ENCODE results near the gene FYB1.

Gene FYB1

DNA sequence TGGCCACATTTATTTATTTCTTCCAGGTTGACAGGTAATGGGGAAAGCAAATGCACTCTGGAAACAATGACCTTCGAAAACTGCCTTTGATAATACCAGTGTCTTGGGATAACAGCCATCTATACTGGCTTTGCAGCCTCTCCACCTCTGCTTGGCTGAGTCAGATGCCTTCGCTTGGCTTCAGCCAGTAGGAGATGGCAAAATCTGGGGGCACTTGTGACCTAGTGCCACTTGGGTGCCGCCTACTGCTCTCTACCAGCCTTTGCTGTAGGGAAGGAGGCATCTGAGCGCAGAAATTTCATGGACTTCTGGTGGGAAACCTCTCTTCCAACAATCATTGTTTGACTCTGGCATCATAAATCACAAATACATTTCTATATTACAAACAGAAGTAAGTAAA lies 21.8 kb downstream of the FYB1 start:
- TF ChIP-seq POLR2A (IDR thresholded peaks at IDR 0.05; ENCODE audit: extremely low read depth, insufficient read length) (no peak), MYC (IDR thresholded peaks at IDR 0.05; ENCODE audit: low read depth, low read length) (no peak)
- TF ChIP-seq, protein P1, sequence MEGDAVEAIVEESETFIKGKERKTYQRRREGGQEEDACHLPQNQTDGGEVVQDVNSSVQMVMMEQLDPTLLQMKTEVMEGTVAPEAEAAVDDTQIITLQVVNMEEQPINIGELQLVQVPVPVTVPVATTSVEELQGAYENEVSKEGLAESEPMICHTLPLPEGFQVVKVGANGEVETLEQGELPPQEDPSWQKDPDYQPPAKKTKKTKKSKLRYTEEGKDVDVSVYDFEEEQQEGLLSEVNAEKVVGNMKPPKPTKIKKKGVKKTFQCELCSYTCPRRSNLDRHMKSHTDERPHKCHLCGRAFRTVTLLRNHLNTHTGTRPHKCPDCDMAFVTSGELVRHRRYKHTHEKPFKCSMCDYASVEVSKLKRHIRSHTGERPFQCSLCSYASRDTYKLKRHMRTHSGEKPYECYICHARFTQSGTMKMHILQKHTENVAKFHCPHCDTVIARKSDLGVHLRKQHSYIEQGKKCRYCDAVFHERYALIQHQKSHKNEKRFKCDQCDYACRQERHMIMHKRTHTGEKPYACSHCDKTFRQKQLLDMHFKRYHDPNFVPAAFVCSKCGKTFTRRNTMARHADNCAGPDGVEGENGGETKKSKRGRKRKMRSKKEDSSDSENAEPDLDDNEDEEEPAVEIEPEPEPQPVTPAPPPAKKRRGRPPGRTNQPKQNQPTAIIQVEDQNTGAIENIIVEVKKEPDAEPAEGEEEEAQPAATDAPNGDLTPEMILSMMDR (IDR thresholded peaks at IDR 0.05; ENCODE audit: low read depth, low read length), result no peak
- TF ChIP-seq, protein P2, sequence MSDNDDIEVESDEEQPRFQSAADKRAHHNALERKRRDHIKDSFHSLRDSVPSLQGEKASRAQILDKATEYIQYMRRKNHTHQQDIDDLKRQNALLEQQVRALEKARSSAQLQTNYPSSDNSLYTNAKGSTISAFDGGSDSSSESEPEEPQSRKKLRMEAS (IDR thresholded peaks at IDR 0.05; ENCODE audit: low read depth, low read length), result no peak
- no peak for DNase-seq (ENCODE audit: low read depth)
- no peak overlapping the region for H3K4me3 ChIP-seq (ENCODE audit: low read depth, low read length)

DNA sequence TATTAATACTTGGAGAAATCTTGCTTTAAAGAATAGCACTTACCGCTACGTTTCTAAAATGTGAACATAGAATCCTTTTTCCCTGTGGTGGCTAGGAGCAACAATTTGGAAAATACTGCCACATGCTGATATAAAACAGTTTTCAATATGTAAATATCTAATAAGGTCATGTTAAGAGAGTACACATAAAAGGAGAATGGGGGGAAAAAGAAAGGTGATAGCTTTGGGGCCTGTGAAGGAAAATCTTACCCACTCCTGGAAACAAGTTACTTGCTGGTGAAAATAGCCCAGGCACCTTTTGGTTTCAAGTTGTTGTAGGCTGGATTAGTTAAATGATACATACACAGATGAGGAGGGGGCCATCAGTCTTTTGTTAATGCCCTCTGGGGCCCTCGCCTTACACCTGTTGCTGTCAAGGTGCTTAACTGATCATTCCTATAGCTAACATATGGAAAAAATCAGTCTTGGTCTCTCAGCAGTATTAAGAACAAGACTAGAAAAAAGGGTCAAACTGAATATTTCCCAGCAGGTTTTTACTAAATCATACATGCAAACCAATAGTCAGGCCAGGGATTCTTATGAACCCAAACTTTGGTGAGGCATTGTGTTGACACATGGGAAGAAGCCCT lies 24.1 kb downstream of the FYB1 start:
- no peak for DNase-seq (ENCODE audit: low read depth)
- TF ChIP-seq POLR2A (IDR thresholded peaks at IDR 0.05; ENCODE audit: extremely low read depth, insufficient read length), result no peak
- TF ChIP-seq, protein P2 (IDR thresholded peaks at IDR 0.05; ENCODE audit: low read depth, low read length), result no peak
- no peak for TF ChIP-seq MYC (IDR thresholded peaks at IDR 0.05; ENCODE audit: low read depth, low read length)
- TF ChIP-seq, protein P1 (IDR thresholded peaks at IDR 0.05; ENCODE audit: low read depth, low read length), result no peak
- H3K4me3 ChIP-seq (ENCODE audit: low read depth, low read length), result no peak overlapping the region

DNA sequence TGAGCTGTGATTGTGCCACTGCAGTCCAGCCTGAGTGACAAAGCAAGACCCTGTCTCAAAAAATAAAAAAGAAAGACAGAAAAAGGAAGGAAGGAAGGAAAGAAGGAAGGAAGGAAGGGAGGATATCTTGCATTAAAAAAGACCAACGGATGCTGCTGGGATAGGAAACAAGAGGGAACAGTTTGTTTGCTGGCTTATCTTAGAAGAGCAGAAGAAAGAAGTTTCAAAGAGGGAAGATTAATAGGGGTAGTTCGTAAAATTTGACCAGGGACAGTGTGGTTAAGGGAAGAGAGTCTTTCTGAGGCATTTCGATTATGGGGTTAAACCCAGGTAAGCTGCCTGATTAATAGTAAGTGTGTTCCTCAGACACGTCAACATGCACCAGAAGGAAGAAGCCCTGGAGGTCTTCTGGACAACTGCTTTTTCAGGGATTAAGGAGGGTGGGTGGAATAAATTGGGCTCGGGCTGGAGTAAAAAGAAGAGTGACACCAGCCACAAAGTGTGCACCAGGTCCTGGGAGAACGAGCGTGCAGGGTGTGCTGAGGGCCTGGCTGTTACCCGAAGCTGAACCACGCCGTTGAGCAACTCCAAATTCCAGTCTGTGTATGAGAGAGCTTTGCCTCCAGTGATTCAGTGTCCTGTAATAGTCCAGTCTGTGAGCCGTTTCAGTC lies 24.8 kb downstream of the FYB1 start:
- H3K4me3 ChIP-seq (ENCODE audit: low read depth, low read length), result no peak overlapping the region
- peak; percentile 67 for DNase-seq (ENCODE audit: low read depth)

DNA sequence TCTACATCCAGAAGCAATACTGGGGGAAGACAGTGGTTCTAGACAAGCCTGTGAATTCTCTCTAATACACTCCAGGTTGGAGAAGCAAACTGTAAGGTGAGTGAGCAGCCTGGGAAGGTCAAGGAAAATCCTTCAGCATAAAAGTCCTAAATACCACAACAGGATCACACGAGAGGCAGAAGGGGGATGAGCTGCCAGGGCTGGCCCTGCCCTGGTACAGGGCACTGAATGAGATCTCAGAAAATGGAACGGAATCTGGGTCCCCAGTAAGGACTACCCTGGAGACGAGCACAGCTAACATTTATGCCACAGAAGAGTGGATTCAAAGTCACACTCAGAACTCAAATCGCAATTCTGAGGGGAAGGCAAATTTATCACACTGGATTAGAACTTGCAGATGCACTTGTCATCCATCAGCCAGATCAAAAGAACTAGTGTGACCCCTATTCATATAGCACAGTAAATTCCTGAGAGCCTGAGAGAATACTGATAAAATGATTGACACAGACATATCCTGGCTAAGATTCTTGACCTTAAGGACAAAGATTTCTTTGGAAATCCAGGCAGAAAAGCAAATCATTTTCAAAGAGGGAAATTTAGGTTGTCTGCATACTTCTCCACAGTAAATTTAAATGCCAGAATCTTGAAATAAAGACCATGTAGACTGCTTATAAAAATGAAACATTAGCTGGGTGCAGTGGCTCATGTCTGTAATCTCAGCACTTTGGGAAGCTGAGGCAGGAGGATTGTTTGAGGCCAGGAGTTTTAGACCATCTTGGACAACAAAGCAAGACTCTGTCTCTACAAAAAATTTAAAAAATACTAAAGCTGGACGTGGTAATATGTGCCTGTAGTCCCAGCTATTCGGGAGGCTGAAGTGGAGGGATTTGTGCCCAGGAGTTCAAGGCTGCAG lies 25.6 kb downstream of the FYB1 start:
- H3K4me3 ChIP-seq (ENCODE audit: low read depth, low read length), result no peak overlapping the region
- DNase-seq (ENCODE audit: low read depth), result no peak
- TF ChIP-seq MYC (IDR thresholded peaks at IDR 0.05; ENCODE audit: low read depth, low read length), result no peak
- TF ChIP-seq, protein P2 (IDR thresholded peaks at IDR 0.05; ENCODE audit: low read depth, low read length), result no peak
- TF ChIP-seq, protein P1 (IDR thresholded peaks at IDR 0.05; ENCODE audit: low read depth, low read length), result no peak
- TF ChIP-seq POLR2A (IDR thresholded peaks at IDR 0.05; ENCODE audit: extremely low read depth, insufficient read length), result no peak

More for the DNA sequence above, 24.8 kb downstream of the FYB1 start:
- TF ChIP-seq POLR2A (IDR thresholded peaks at IDR 0.05; ENCODE audit: extremely low read depth, insufficient read length), result no peak
- TF ChIP-seq, protein P2 (IDR thresholded peaks at IDR 0.05; ENCODE audit: low read depth, low read length), result no peak
- TF ChIP-seq, protein P1 (IDR thresholded peaks at IDR 0.05; ENCODE audit: low read depth, low read length), result no peak
- TF ChIP-seq MYC (IDR thresholded peaks at IDR 0.05; ENCODE audit: low read depth, low read length), result no peak

DNA sequence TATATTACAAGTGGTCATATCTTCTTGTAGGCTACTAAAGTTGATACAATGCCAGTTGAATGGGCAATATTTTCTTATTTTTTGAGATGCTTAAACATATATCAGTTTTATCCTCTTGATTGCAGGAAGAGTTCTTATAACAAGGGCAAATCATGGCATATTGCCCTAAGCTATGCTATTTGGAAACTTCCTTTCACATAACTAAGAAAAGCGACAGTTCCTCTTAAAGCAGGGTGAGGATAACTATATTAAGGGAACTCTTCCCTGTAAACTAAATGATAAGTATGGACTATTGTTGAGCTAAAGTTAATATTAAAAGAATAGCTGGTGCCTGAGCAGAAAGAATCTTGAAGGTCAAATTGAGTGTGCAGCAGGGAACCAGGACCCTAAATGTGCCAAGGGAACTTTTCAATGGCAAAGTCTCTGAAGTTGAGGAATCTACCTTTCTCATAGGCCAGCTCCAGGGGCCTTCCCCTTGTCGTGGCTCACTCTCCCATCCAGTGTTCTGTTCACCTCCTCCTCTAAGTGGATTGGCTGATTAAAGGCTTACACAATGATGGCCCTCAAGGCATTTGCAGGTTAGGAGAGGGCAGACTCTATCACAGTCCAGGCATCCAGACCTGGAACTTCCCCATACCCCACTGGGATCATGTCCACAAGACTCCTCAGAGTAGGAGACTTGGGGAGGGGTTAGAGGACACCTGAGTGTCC lies 26.8 kb downstream of the FYB1 start:
- TF ChIP-seq, protein P2 (IDR thresholded peaks at IDR 0.05; ENCODE audit: low read depth, low read length), result no peak
- DNase-seq (ENCODE audit: low read depth), result no peak
- H3K4me3 ChIP-seq (ENCODE audit: low read depth, low read length), result no peak overlapping the region

All from NB4 (cell line).